Motor neuron (in vitro differentiated cells): ENCODE data around the gene PHACTR4. TPM values are rescaled to one million over a fixed set of nuclear protein-coding genes. Genes with fewer than 3 reads are reported as not detected.
"Not testable (repeated sequence)": the region's sequence is repeated elsewhere in the genome, so short reads cannot be mapped to it uniquely, and the experiment has no call there.

ENCODE experiments used
- ATAC-seq, 8 experiments: fragments of 200-7000 bp; cut with Tn5 transposase; replicated peaks in 6 of 8; 2 replicates each; pipeline ENCODE4 v1.8.0; 2021; ENCODE audit warnings: mild to moderate bottlenecking in 8 of 8, moderate library complexity in 8 of 8
- H3K27ac ChIP-seq, 2 donors: fragments of 250-450 bp; sonication (Bioruptor Pico); 2 replicates each; pipeline ENCODE4 v1.9.0; 2021; ENCODE audit warnings: antibody characterized with exemption in 2 of 2, mild to moderate bottlenecking in 2 of 2, moderate library complexity in 1 of 2
- H3K4me1 ChIP-seq, 2 donors: fragments of 250-450 bp; sonication (Bioruptor Pico); replicated peaks in 1 of 2; 2 replicates each; pipeline ENCODE4 v1.6.1; 2021; ENCODE audit warnings: antibody characterized with exemption in 2 of 2, mild to moderate bottlenecking in 2 of 2, moderate library complexity in 1 of 2
- H3K4me3 ChIP-seq, 5 donors: fragments of 250-450 bp; sonication (Bioruptor Pico); 2 replicates each; pipeline ENCODE4 v1.9.0; 2021; ENCODE audit warnings: antibody characterized with exemption in 5 of 5, mild to moderate bottlenecking in 5 of 5, moderate library complexity in 4 of 5
- WGBS, 10 experiments: fragments of 450-650 bp; shearing (Covaris generic); methylation state at CpG; one replicate each; pipeline ENCODE4 v1.0.0; 2022; 5-methylcytosine and 5-hydroxymethylcytosine counted together
- in situ Hi-C, 9 experiments: fragments of 400-800 bp; cut with MboI; loops; one replicate each; pipeline ENCODE4 v1.15.0; 2021; ENCODE audit warnings: low sequenced_read_pairs in 9 of 9, low pct_unique_long_range_greater_than_20kb in 2 of 9; ENCODE audit not compliant: unreplicated experiment in 9 of 9
- total RNA-seq, 8 experiments: library from RNA; unstranded; fragments of 300-600 nt; gene quantifications; 2 replicates each; pipeline versions ENCODE4 v1.2.3 to v1.2.4, GENCODE V29; 2022

Gene PHACTR4
- total RNA-seq, 8 experiments from 2014 or later: 5.5 to 34.1 (median 20.5) TPM

- in situ Hi-C loops: no loop called here
- H3K4me1 ChIP-seq: no peaks in the 10 kb centered on the region
- ATAC-seq: no peak
- WGBS, 10 experiments: 80 to 100% (median 94%) methylated on average over 2 to 4 of the region's 4 CpGs
- no peak overlapping the region for H3K4me3 ChIP-seq
- H3K27ac ChIP-seq: no peak overlapping the region
These were observed 78.1 kb downstream of the PHACTR4 start for GRCh38 chr1:28447679-28448078.

- ATAC-seq, H3K27ac ChIP-seq: not testable (repeated sequence)
- 62 to 97% (median 93%) methylated on average over 2 to 8 of the region's 8 CpGs for WGBS, 10 experiments
These were observed 78.6 kb downstream of the PHACTR4 start for GRCh38 chr1:28448094-28448611.

GRCh38 chr1:28449904-28450303 is 80.4 kb downstream of the PHACTR4 start:
- ATAC-seq: no peak
- Histone ChIP-seq H3K4me3 (no peak overlapping the region), H3K4me1 (no peaks in the 10 kb centered on the region), H3K27ac (no peak overlapping the region)
- in situ Hi-C loops: no loop called here
- 60 to 100% (median 100%) methylated on average over 1 of the region's 1 CpG; no CpG with 5 or more reads in 3 of the 10 experiments for WGBS, 10 experiments

More at GRCh38 chr1:28448094-28448611, 78.6 kb downstream of the PHACTR4 start:
- in situ Hi-C loops, H3K4me1 ChIP-seq, H3K4me3 ChIP-seq: not testable (repeated sequence)

GRCh38 chr1:28450561-28450960 is 81.0 kb downstream of the PHACTR4 start:
- 67 to 100% (median 94%) methylated on average over 1 to 5 of the region's 5 CpGs; no CpG with 5 or more reads in 2 of the 10 experiments for WGBS, 10 experiments
- ATAC-seq: no peak
- H3K4me3 ChIP-seq: no peak overlapping the region
- in situ Hi-C loops: no loop called here
- no peak overlapping the region for H3K27ac ChIP-seq
- H3K4me1 ChIP-seq: no peaks in the 10 kb centered on the region

GRCh38 chr1:28451011-28451410 is 81.5 kb downstream of the PHACTR4 start:
- WGBS, 10 experiments: 91 to 100% (median 100%) methylated on average over 1 to 5 of the region's 5 CpGs; no CpG with 5 or more reads in 3 of the 10 experiments
- peak in 1 of 8 experiments; percentile 30 for ATAC-seq
- in situ Hi-C loops: no loop called here

GRCh38 chr1:28456078-28456477 is 86.5 kb downstream of the PHACTR4 start:
- peak in 2 of 8 experiments; percentile 65 to 76 for ATAC-seq
- WGBS, 10 experiments: 0 to 100% (median 81%) methylated on average over 1 to 5 of the region's 5 CpGs; no CpG with 5 or more reads in 1 of the 10 experiments
- in situ Hi-C loops: no loop called here
- Histone ChIP-seq H3K4me3 (no peak overlapping the region), H3K4me1 (no peaks in the 10 kb centered on the region), H3K27ac (no peak overlapping the region)

More at GRCh38 chr1:28451011-28451410, 81.5 kb downstream of the PHACTR4 start:
- H3K4me3 ChIP-seq: no peak overlapping the region
- no peaks in the 10 kb centered on the region for H3K4me1 ChIP-seq
- H3K27ac ChIP-seq: no peak overlapping the region

GRCh38 chr1:28457678-28458077 is 88.1 kb downstream of the PHACTR4 start:
- WGBS, 10 experiments: 91 to 100% (median 100%) methylated on average over 1 of the region's 1 CpG; no CpG with 5 or more reads in 2 of the 10 experiments
- ATAC-seq: no peak
- Histone ChIP-seq H3K4me1 (no peaks in the 10 kb centered on the region), H3K4me3 (no peak overlapping the region), H3K27ac (no peak overlapping the region)
- in situ Hi-C loops: no loop called here

GRCh38 chr1:28458237-28459228 is 89.0 kb downstream of the PHACTR4 start:
- Histone ChIP-seq H3K4me1 (no peaks in the 10 kb centered on the region), H3K27ac (no peak overlapping the region), H3K4me3 (no peak overlapping the region)
- 81 to 100% (median 95%) methylated on average over 1 to 7 of the region's 7 CpGs for WGBS, 10 experiments
- peak in 1 of 8 experiments; percentile 50 for ATAC-seq
- in situ Hi-C loops: no loop called here

- Histone ChIP-seq H3K4me3 (no peak overlapping the region), H3K4me1 (no peaks in the 10 kb centered on the region), H3K27ac (no peak overlapping the region)
- in situ Hi-C loops: no loop called here
- 83 to 100% (median 96%) methylated on average over 1 to 3 of the region's 3 CpGs; no CpG with 5 or more reads in 4 of the 10 experiments for WGBS, 10 experiments
- ATAC-seq: no peak
These were observed 96.8 kb downstream of the PHACTR4 start for GRCh38 chr1:28466226-28466778.

- H3K27ac ChIP-seq: no peak overlapping the region
- in situ Hi-C loops: no loop called here
- 0 to 100% (median 50%) methylated on average over 1 to 2 of the region's 2 CpGs; no CpG with 5 or more reads in 1 of the 10 experiments for WGBS, 10 experiments
These were observed 100.6 kb downstream of the PHACTR4 start for GRCh38 chr1:28470146-28470545.

GRCh38 chr1:28479497-28479896 is 110.0 kb downstream of the PHACTR4 start:
- ATAC-seq, H3K4me3 ChIP-seq, H3K4me1 ChIP-seq, in situ Hi-C loops, H3K27ac ChIP-seq: not testable (repeated sequence)
- 75 to 100% (median 94%) methylated on average over 2 to 12 of the region's 13 CpGs; no CpG with 5 or more reads in 3 of the 10 experiments for WGBS, 10 experiments

More at GRCh38 chr1:28470146-28470545, 100.6 kb downstream of the PHACTR4 start:
- H3K4me3 ChIP-seq: no peak overlapping the region
- H3K4me1 ChIP-seq: no peaks in the 10 kb centered on the region
- ATAC-seq: no peak

GRCh38 chr1:28480308-28480707 is 110.8 kb downstream of the PHACTR4 start:
- 90 to 100% (median 97%) methylated on average over 1 to 5 of the region's 5 CpGs; no CpG with 5 or more reads in 2 of the 10 experiments for WGBS, 10 experiments
- H3K4me3 ChIP-seq: no peak overlapping the region
- no peak overlapping the region for H3K27ac ChIP-seq
- no peaks in the 10 kb centered on the region for H3K4me1 ChIP-seq
- in situ Hi-C loops: no loop called here
- ATAC-seq: no peak

- no peak for ATAC-seq
- Histone ChIP-seq H3K4me1 (no peaks in the 10 kb centered on the region), H3K27ac (no peak overlapping the region), H3K4me3 (no peak overlapping the region)
- WGBS, 10 experiments: 0 to 100% (median 88%) methylated on average over 1 to 3 of the region's 3 CpGs; no CpG with 5 or more reads in 1 of the 10 experiments
- in situ Hi-C loops: no loop called here
These were observed 112.6 kb downstream of the PHACTR4 start for GRCh38 chr1:28482138-28482537.
